Parathyroid adenoma (tissue), 2 donors: ENCODE measurements around the gene METTL25B.

Source experiments
- H2AFZ ChIP-seq: fragments of 300-600 bp; sonication (generic); one replicate; pipeline ENCODE4 v1.7.0; 2017; ENCODE audit warnings: antibody characterized with exemption, mild to moderate bottlenecking
- H3K27ac ChIP-seq: fragments of 300-600 bp; sonication (generic); one replicate; pipeline ENCODE4 v1.7.0; 2017
- H3K27me3 ChIP-seq: fragments of 300-600 bp; sonication (generic); one replicate; pipeline ENCODE4 v1.7.0; 2017; ENCODE audit warnings: low read length; ENCODE audit not compliant: control insufficient read depth, insufficient read depth
- H3K36me3 ChIP-seq: fragments of 300-600 bp; sonication (generic); one replicate; pipeline ENCODE4 v1.7.0; 2017; ENCODE audit warnings: low read length; ENCODE audit not compliant: control insufficient read depth, insufficient read depth
- H3K4me1 ChIP-seq: fragments of 300-600 bp; sonication (generic); one replicate; pipeline ENCODE4 v1.7.0; 2017; ENCODE audit warnings: control low read depth
- H3K4me2 ChIP-seq: fragments of 300-600 bp; sonication (generic); one replicate; pipeline ENCODE4 v1.7.0; 2017; ENCODE audit warnings: low read length
- H3K4me3 ChIP-seq: fragments of 300-600 bp; sonication (generic); one replicate; pipeline ENCODE4 v1.7.0; 2017; ENCODE audit warnings: low read depth, low read length
- H3K79me2 ChIP-seq: fragments of 300-600 bp; sonication (generic); one replicate; pipeline ENCODE4 v1.7.0; 2017; ENCODE audit warnings: control low read depth
- H3K9ac ChIP-seq: fragments of 300-600 bp; sonication (generic); one replicate; pipeline ENCODE4 v1.7.0; 2017; ENCODE audit warnings: mild to moderate bottlenecking
- H3K9me3 ChIP-seq: fragments of 300-600 bp; sonication (generic); one replicate; pipeline ENCODE4 v1.7.0; 2017; ENCODE audit warnings: low read length; ENCODE audit not compliant: control insufficient read depth
- TF ChIP-seq, protein P1 (sequence below): fragments of 300-600 bp; sonication (generic); IDR thresholded peaks from one replicate; pipeline ENCODE4 v1.7.0; 2017; ENCODE audit warnings: antibody characterized with exemption, mild to moderate bottlenecking
- donor health status: primary hyperparathyroidism.

Gene METTL25B

GRCh38 chr1:156765666-156766065 lies 37.4 kb downstream of the METTL25B start:
- H2AFZ ChIP-seq, result peak overlapping the region; percentile 43
- H3K4me3 ChIP-seq, result peak overlapping the region; percentile 96
- H3K9me3 ChIP-seq, result no peaks in the 10 kb centered on the region
- peak overlapping the region; percentile 91 for H3K27ac ChIP-seq
- no peaks in the 10 kb centered on the region for H3K27me3 ChIP-seq
- peaks cover 2% of the 10 kb centered on the region for H3K4me1 ChIP-seq
- no peaks in the 10 kb centered on the region for H3K36me3 ChIP-seq
- no peak overlapping the region for H3K9ac ChIP-seq
- H3K79me2 ChIP-seq, result peaks cover 14% of the 10 kb centered on the region
- peak overlapping the region; percentile 76 for H3K4me2 ChIP-seq
- TF ChIP-seq, protein P1, sequence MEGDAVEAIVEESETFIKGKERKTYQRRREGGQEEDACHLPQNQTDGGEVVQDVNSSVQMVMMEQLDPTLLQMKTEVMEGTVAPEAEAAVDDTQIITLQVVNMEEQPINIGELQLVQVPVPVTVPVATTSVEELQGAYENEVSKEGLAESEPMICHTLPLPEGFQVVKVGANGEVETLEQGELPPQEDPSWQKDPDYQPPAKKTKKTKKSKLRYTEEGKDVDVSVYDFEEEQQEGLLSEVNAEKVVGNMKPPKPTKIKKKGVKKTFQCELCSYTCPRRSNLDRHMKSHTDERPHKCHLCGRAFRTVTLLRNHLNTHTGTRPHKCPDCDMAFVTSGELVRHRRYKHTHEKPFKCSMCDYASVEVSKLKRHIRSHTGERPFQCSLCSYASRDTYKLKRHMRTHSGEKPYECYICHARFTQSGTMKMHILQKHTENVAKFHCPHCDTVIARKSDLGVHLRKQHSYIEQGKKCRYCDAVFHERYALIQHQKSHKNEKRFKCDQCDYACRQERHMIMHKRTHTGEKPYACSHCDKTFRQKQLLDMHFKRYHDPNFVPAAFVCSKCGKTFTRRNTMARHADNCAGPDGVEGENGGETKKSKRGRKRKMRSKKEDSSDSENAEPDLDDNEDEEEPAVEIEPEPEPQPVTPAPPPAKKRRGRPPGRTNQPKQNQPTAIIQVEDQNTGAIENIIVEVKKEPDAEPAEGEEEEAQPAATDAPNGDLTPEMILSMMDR, result no peak

GRCh38 chr1:156766298-156767100 lies 38.2 kb downstream of the METTL25B start:
- H2AFZ ChIP-seq, result peak overlapping the region; percentile 43
- no peaks in the 10 kb centered on the region for H3K4me1 ChIP-seq
- peak overlapping the region; percentile 7 for H3K9ac ChIP-seq
- H3K27ac ChIP-seq, result peak overlapping the region; percentile 91
- TF ChIP-seq, protein P1, result no peak
- peaks cover 21% of the 10 kb centered on the region for H3K79me2 ChIP-seq
- H3K9me3 ChIP-seq, result no peaks in the 10 kb centered on the region
- peak overlapping the region; percentile 96 for H3K4me3 ChIP-seq
- no peaks in the 10 kb centered on the region for H3K36me3 ChIP-seq
- peak overlapping the region; percentile 76 for H3K4me2 ChIP-seq
- no peaks in the 10 kb centered on the region for H3K27me3 ChIP-seq

DNA sequence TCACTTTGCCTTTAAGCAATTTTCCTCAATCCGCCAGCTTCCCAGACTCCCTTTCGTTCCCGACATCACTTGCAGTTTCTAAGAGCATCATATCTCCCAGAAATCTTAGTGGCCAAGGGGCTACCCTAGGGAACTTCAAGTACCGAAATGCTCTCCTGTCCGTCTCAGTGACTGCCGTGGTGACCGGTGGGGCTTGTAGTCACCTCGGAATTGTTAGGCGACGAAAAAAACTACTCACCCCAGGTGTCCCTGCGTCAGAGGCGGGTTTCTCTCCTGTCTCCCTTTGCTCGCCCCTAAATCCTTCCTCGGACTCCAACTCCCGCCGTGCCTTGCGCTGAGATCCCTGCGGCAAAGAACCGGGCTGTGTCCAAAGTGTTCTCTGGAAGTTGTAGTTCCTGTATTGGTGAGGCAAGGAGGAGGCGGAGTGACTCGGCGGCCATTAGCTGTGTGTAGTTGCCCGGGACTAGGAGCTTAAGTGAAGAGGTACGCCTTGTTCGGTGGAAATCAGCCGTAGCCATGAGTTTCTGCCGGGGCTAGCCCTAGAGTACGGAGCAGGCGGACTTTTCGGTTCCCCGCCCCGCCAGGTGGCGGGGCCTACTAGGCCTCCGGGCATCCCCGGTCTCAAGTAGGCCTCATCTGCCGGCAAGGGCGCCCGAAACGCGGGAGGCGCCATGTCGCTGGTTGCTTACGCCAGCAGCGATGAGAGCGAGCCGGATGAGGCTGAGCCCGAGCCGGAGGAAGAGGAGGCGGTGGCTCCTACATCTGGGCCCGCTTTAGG lies 39.0 kb downstream of the METTL25B start, which contains the start of gene PRCC:
Gene PRCC (plus strand): TSS at position 435 of the 778 bp plus-strand sequence. CDS start 237 bp downstream, at position 672.
- Histone ChIP-seq H3K4me3 (peak within 1 kb of the TSS; percentile 96), H3K27me3 (no peaks in the 10 kb centered on the region), H3K4me1 (no peaks in the 10 kb centered on the region), H3K36me3 (no peaks in the 10 kb centered on the region), H3K4me2 (peak within 1 kb of the TSS; percentile 77), H3K27ac (peak within 1 kb of the TSS; percentile 91), H2AFZ (peak within 1 kb of the TSS; percentile 52), H3K9me3 (no peaks in the 10 kb centered on the region), H3K9ac (peak within 1 kb of the TSS; percentile 88), H3K79me2 (peaks cover 21% of the 10 kb centered on the region)
- TF ChIP-seq, protein P1, result no peak

- Histone ChIP-seq H3K4me1 (peaks cover 6% of the 10 kb centered on the region), H3K4me2 (peak overlapping the region; percentile 77), H3K4me3 (peak overlapping the region; percentile 96), H3K79me2 (peaks cover 22% of the 10 kb centered on the region), H3K27ac (peak overlapping the region; percentile 91), H2AFZ (peak overlapping the region; percentile 52), H3K9me3 (no peaks in the 10 kb centered on the region), H3K36me3 (no peaks in the 10 kb centered on the region), H3K27me3 (no peaks in the 10 kb centered on the region), H3K9ac (peak overlapping the region; percentile 88)
- TF ChIP-seq, protein P1, result no peak
Observed at GRCh38 chr1:156767879-156768604, 39.8 kb downstream of the METTL25B start.
